GM21423 (cell line): ENCODE data around the gene EPG5.
"Not testable (repeated sequence)": the region's sequence is repeated elsewhere in the genome, so short reads cannot be mapped to it uniquely, and the experiment has no call there.

Source experiments
- ATAC-seq: cut with Tn5 transposase; IDR thresholded peaks from one replicate; pipeline ENCODE4 v1.9.1; 2021; ENCODE audit warnings: mild to moderate bottlenecking, moderate library complexity; ENCODE audit not compliant: unreplicated experiment

Gene EPG5

DNA sequence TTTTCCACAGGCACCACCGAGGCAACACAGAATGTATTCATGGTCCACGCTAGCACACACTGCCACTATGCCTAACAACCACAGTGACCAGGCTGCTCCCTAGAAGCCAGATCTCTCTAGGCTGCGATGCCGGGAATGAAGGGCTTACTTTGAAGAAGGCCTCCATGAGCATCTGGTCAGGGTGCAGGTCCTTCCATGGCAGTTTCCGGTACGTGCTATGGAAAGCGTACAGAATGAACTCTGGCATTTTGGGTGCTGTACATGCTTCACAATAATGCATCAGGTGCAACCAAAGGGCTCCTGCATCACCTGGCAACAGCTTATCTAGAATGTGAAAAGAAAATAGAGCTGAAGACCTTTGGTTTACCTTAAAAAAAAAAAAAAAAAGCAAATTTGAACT, 96.7 kb downstream of the EPG5 start:
- no peak for ATAC-seq

DNA sequence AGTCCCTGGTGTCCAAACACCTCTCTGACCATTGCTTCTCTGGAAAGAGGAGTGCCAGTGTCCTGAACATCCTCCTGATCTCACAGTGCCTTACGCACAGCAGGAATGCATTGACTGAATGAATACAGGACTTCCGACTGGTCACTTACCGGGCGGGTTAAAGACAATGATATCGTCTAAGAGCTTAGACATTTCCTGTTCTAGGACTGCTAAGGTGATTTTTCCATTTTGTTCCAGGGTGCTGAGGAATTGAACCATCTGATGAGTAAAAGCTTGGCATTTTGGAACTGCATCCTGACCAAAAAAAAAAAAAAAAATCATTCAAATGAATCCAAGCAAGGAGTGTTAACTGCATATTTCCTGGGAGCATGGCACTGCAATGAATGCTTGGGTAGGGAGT, 101.7 kb downstream of the EPG5 start:
- ATAC-seq = no peak

DNA sequence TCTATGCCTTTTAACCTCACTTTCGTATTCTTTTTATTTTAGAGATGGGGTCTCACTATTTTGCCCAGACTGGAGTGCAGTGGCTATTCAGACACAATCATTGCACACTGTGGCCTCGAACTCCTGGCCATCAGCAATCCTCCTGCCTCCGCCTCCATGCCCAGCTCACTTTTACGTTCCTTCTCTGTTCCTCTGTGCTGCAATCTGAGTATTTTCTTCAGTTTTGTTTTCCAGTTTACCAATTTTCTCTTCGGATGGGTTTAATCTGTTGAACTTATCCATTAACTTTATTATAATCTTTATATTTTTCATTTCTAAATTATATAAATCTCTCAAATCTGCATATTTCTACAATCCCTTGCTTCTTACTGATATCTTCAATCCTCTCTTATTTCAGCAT, 103.0 kb downstream of the EPG5 start:
- no peak for ATAC-seq

- ATAC-seq = no peak
Measured at GRCh38 chr18:45863469-45863868, 103.7 kb downstream of the EPG5 start.

- no peak for ATAC-seq
Measured at GRCh38 chr18:45861926-45862325, 105.2 kb downstream of the EPG5 start.

GRCh38 chr18:45860971-45861370, 106.2 kb downstream of the EPG5 start:
- ATAC-seq = no peak

DNA sequence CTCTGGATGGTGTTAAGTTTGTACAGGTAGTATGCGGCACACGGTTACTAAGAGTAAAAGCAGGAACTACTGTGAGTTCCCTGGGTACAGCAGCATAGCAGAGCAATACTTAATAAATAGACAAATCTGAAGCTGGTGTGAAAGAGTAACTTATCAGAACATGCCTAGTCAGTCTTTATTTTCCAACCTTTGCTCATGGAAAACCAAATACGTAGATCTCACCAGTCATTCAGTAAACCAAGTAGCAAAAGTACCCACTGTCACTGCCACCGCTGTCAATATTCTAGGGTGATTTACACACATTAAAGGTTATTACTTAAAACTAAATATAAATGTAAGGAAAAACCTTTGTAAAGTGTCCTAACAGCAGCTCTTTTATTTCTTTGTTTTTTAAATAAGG, 106.6 kb downstream of the EPG5 start:
- no peak for ATAC-seq

DNA sequence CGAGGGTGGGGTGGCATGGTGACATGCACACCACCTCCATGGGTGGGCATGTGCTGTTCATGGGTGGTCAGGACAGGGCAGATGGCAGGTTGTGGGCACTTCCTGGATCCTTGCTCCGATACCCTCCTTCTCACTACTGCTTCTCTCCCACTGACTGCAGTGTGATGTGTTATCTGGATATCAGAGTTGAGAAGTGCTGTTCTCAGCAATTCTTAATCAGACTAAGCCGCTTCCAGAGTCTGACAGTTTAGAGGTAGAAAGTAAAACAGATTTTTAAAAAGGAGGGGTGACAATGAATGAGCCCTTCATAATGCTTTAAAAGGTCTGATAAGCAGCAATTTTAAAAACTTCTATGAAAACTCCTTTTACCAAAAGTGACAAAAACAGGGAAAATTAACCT, 107.8 kb downstream of the EPG5 start:
- no peak for ATAC-seq

DNA sequence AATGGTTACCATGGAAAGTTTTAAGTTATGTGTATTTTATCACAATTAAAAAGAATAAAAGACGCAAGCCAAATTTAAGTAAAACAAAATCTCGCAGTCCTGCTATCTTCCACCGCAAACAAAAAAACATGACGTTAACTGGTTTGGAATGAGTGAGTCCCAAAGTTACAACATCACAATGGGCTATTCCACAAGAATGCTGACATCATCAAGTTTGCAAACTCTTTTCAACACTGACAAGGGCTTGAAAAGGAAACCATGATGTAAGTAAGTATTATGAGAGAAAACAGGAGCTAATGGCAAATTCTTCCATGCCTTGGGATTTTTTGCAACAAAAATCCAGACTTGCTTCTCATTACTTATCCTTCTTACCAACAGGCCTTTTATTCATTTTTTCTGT, 110.6 kb downstream of the EPG5 start:
- no peak for ATAC-seq

- ATAC-seq = no peak
Measured at GRCh38 chr18:45854036-45854586, 113.0 kb downstream of the EPG5 start.

DNA sequence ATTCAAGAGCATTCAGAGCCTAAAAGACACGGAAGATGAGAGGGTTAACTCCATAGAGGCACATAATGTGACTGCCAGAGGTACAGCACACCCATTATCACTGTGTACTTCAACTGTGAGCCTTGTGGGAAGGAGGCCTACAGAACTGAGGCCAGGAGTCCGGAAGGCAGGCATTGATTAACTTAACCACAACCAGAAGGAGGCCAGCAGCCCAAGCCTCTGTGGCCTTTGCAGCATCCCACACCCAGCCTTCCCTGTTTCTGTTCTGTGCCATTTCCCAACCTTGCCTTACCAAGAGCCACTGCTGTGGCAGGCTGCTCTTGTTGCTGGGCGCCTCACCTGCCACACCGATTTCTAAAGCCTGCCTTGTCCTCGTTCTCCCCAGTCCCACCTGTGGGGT, 114.5 kb downstream of the EPG5 start:
- ATAC-seq = no peak

DNA sequence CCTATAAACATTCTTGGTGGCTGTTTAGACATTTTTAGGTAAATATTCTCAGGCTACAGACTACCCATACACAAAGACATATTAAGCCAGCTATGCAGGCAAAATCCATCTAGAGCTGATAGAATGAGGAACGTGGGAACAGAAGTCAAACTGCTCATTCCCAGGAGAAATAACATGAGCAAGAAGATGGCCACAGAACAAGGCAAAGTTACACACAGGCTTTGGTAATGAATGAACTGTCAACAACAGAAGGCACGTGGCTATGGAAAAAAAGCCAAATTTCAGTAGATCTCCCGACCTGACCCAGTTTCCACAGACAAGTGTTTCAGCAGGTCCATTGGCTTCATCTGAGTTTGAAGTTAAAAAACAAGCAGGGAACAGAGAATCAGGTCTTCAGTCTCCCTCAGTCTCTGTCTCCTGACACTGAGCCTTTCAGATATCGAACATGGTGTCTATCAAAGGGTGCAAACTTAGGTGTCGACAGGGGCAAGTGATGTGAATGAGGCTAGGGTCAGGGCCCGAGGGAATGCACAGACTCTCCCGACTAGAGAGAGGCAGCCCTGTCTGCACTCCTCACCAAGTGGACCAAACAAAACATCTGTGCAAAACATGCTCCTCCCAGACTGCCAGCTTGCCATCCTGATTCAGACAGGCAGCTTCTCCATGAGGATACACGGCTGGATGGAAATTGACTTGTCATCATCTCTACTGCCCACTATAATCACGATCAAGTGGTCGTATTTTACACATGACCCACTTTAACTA, 115.8 kb downstream of the EPG5 start:
- ATAC-seq = no peak

DNA sequence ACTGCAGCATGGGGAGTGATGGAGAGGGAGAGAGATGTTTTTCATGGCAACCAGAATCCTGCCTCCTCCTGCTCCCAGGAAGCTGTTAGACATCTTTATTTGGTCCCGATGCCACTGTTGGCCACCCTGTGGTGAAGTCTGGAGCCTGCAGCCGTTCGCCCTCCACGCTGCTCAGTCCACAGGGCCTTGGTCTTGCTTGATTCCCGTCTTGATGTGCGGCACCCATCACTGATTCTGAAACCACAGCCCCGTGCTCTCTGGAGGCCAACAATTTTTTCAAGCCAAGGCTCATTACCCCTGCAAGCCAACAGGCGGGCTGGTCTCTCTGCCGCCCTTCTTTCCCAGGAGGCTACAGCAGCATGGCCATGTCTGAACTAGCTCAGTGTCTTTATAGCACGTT, 117.1 kb downstream of the EPG5 start:
- peak; percentile 68 for ATAC-seq

DNA sequence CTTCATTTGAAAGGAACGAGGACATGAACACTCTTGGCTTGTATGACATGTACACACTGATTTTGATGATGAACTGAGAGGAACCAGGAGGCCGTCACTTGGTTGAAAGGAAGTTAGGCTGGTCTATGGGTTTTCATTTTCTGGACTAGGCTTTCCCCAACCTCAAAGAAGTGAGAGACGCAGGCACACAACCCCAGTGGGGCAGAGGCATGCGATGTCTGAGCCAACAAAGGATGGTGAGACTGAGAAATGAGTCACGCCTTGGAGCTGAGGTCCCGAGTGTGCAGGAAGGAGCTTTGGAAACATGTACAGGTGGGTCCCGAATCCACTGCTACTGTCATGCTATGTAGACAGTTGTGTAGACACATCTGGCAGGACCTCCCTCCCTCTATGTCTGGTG, 117.6 kb downstream of the EPG5 start:
- peak; percentile 50 for ATAC-seq

DNA sequence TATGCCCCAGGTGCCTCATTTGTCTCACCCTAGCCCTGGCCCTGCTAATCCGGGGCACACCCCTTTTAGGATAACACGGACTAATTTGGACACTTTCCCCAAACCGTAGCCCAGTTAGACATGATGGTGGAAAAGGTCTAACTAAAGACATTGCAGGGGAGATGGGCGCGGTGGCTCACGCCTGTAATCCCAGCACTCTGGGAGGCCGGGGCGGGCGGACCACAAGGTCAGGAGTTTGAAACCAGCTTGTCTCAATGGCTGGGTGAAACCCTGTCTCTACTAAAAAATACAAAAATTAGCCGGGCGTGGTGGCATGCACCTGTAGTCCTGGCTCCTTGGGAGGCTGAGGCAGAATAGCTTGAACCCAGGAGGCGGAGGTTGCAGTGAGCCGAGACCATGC, 118.5 kb downstream of the EPG5 start:
- ATAC-seq = not testable (repeated sequence)

DNA sequence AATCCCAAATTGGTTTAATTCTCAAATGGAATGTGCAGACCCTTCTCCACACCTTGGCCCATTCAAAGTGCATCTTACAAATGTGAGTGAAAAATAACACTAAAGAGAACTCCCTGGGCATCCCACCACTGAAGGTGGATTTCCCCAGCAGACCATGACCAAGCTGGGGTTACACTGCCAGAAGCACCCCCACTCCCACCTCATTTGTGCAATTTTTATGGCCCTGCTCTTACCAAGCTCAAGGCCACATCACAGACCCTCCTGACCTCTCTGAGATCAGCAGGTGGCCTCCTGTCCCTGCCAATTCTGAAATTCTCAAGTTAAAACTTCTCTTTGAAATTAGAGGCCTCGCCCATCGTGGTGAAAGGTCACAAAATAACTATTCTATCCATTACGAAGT, 120.0 kb downstream of the EPG5 start:
- ATAC-seq = no peak

DNA sequence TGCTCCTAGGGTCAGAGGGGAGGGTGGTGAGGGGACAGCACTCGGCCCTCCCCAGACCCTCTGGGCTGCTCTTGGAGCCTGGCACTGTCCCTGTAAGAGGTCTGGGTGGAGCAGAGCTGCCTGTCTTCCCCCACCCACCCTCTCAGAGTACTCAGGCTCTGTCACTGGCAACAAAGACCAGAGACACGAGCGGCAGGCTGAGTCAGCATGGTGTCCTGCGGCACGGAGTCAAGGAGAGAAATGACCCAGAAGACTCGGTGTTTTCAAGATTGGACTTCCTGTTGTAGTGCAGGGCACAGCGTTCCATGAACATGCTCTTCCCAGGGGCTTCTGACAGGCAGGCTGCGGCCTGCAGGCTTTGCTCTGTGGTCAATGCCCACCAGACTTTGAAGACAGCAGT, 121.7 kb downstream of the EPG5 start:
- ATAC-seq = no peak

GRCh38 chr18:45844938-45845337, 122.2 kb downstream of the EPG5 start:
- no peak for ATAC-seq

- ATAC-seq = no peak
Measured at GRCh38 chr18:45843019-45843418, 124.1 kb downstream of the EPG5 start.

- ATAC-seq = no peak
Measured at GRCh38 chr18:45841765-45842442, 125.2 kb downstream of the EPG5 start.

DNA sequence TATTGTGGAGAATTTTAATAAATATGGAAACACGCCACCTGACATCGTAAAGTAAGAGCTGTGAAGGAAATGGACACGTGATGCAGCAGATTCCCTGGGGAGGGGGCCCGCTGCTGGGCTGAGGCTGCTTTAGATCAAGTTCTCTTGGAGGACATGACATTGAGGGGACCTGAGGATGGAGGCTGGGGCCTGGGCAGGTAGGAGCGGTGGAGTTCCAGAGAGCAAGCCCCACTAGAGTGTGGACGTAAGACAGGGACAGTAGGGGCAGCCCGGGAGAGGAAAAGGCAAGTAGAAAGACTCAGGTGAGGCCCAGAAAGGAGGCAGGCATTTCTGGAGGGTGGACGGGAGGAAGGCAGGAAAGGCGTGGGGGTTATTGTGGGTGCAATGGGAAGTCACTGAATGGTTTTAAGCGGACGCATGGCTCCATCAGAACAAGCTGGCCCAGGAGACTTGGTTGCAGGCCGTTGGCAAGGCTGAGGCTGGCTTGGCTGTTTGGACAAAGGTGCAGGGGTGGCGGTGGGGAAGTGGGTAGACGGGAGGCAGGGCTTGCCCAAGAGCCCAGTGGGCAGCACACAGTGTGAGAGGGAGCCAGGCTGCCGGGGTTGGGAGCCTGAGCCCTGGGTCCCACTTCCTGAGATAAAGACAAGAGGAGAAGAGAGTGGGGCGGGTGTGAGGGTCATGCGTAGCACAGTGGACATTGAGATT, 125.9 kb downstream of the EPG5 start:
- ATAC-seq = no peak
